DND-41 (cell line): Measurements from ENCODE around the gene DNMT1.

Experiments used
- EZH2 ChIP-seq: IDR thresholded peaks from 3 replicates; pipeline ENCODE4 v1.6.1; 2012; ENCODE audit warnings: borderline replicate concordance, low read depth, mild to moderate bottlenecking, moderate library complexity, low read length, inconsistent platforms; ENCODE audit not compliant: severe bottlenecking
- TF ChIP-seq, protein P1 (sequence below): IDR thresholded peaks from 2 replicates; pipeline ENCODE4 v1.5.1; 2012; ENCODE audit warnings: borderline replicate concordance, low read length, moderate library complexity, mild to moderate bottlenecking; ENCODE audit not compliant: poor library complexity, severe bottlenecking; ENCODE audit errors: extremely low read depth

DNA sequence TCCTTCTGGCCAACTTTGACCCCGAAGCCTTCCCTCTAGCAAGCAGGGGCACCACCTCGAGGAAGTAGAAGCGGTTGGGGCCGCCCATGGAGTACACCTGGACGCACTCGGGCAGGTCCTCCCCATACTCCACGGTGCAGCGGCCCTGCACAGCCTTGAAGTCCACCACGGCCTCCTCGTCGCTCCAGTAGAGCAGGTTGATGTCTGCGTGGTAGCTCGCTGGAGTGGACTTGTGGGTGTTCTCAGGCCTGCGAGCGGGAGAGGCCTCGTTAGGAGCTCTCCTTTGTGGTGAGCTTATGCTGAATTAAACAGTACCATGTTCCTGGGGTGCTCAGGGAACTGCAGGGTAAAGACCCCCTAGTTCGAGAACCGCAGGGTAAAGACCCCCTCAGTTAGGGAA, 52.8 kb downstream of the DNMT1 start:
- TF ChIP-seq, protein P1, sequence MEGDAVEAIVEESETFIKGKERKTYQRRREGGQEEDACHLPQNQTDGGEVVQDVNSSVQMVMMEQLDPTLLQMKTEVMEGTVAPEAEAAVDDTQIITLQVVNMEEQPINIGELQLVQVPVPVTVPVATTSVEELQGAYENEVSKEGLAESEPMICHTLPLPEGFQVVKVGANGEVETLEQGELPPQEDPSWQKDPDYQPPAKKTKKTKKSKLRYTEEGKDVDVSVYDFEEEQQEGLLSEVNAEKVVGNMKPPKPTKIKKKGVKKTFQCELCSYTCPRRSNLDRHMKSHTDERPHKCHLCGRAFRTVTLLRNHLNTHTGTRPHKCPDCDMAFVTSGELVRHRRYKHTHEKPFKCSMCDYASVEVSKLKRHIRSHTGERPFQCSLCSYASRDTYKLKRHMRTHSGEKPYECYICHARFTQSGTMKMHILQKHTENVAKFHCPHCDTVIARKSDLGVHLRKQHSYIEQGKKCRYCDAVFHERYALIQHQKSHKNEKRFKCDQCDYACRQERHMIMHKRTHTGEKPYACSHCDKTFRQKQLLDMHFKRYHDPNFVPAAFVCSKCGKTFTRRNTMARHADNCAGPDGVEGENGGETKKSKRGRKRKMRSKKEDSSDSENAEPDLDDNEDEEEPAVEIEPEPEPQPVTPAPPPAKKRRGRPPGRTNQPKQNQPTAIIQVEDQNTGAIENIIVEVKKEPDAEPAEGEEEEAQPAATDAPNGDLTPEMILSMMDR, result no peak
- TF ChIP-seq EZH2, result no peak
